Measurements from ENCODE around the gene VTN.

The VTN gene

GRCh38 chr17:28344435-28344901 lies 25.6 kb downstream of the VTN start:
- Histone ChIP-seq H3K27me3 (ENCODE audit: control insufficient read depth, insufficient read depth, low read length) (no peaks in the 10 kb centered on the region), H3K4me2 (ENCODE audit: low read length) (no peak overlapping the region), H3K4me1 (peaks cover 20% of the 10 kb centered on the region), H3K27ac (no peak overlapping the region), H2AFZ (no peak overlapping the region), H3K36me3 (ENCODE audit: control insufficient read depth, insufficient read depth, low read length) (no peaks in the 10 kb centered on the region), H3K79me2 (no peaks in the 10 kb centered on the region), H3K9me3 (ENCODE audit: control insufficient read depth, low read length) (no peaks in the 10 kb centered on the region), H3K9ac (no peak overlapping the region), H3K4me3 (ENCODE audit: low read depth, low read length) (no peak overlapping the region)
- TF ChIP-seq CTCF (IDR thresholded peaks at IDR 0.05), result no peak

GRCh38 chr17:28344011-28344410 lies 26.1 kb downstream of the VTN start:
- no peak for TF ChIP-seq CTCF (IDR thresholded peaks at IDR 0.05)
- H3K36me3 ChIP-seq (ENCODE audit: control insufficient read depth, insufficient read depth, low read length), result no peaks in the 10 kb centered on the region
- peaks cover 20% of the 10 kb centered on the region for H3K4me1 ChIP-seq
- H2AFZ ChIP-seq, result no peak overlapping the region
- no peaks in the 10 kb centered on the region for H3K9me3 ChIP-seq (ENCODE audit: control insufficient read depth, low read length)
- no peaks in the 10 kb centered on the region for H3K27me3 ChIP-seq (ENCODE audit: control insufficient read depth, insufficient read depth, low read length)
- no peak overlapping the region for H3K27ac ChIP-seq
- no peak overlapping the region for H3K4me2 ChIP-seq (ENCODE audit: low read length)
- no peaks in the 10 kb centered on the region for H3K79me2 ChIP-seq
- no peak overlapping the region for H3K9ac ChIP-seq
- H3K4me3 ChIP-seq (ENCODE audit: low read depth, low read length), result no peak overlapping the region

GRCh38 chr17:28343491-28343932 lies 26.6 kb downstream of the VTN start:
- no peak overlapping the region for H3K4me2 ChIP-seq (ENCODE audit: low read length)
- H3K27ac ChIP-seq, result no peak overlapping the region
- no peak overlapping the region for H3K9ac ChIP-seq
- no peaks in the 10 kb centered on the region for H3K36me3 ChIP-seq (ENCODE audit: control insufficient read depth, insufficient read depth, low read length)
- no peak for TF ChIP-seq CTCF (IDR thresholded peaks at IDR 0.05)
- no peaks in the 10 kb centered on the region for H3K27me3 ChIP-seq (ENCODE audit: control insufficient read depth, insufficient read depth, low read length)
- H3K9me3 ChIP-seq (ENCODE audit: control insufficient read depth, low read length), result no peaks in the 10 kb centered on the region
- H3K4me3 ChIP-seq (ENCODE audit: low read depth, low read length), result no peak overlapping the region
- H2AFZ ChIP-seq, result no peak overlapping the region
- peaks cover 20% of the 10 kb centered on the region for H3K4me1 ChIP-seq
- H3K79me2 ChIP-seq, result peaks cover 2% of the 10 kb centered on the region

- no peak overlapping the region for H2AFZ ChIP-seq
- no peaks in the 10 kb centered on the region for H3K36me3 ChIP-seq (ENCODE audit: control insufficient read depth, insufficient read depth, low read length)
- H3K9me3 ChIP-seq (ENCODE audit: control insufficient read depth, low read length), result no peaks in the 10 kb centered on the region
- TF ChIP-seq CTCF (IDR thresholded peaks at IDR 0.05), result no peak
- H3K4me3 ChIP-seq (ENCODE audit: low read depth, low read length), result no peak overlapping the region
- H3K79me2 ChIP-seq, result peaks cover 3% of the 10 kb centered on the region
- H3K4me1 ChIP-seq, result peaks cover 20% of the 10 kb centered on the region
- no peak overlapping the region for H3K4me2 ChIP-seq (ENCODE audit: low read length)
- H3K9ac ChIP-seq, result no peak overlapping the region
- H3K27ac ChIP-seq, result no peak overlapping the region
- H3K27me3 ChIP-seq (ENCODE audit: control insufficient read depth, insufficient read depth, low read length), result no peaks in the 10 kb centered on the region
Measured at GRCh38 chr17:28342313-28342712, 27.8 kb downstream of the VTN start.

- Histone ChIP-seq H3K9me3 (ENCODE audit: control insufficient read depth, low read length) (no peaks in the 10 kb centered on the region), H3K4me1 (peaks cover 14% of the 10 kb centered on the region), H3K36me3 (ENCODE audit: control insufficient read depth, insufficient read depth, low read length) (no peaks in the 10 kb centered on the region), H3K79me2 (peaks cover 11% of the 10 kb centered on the region), H3K27me3 (ENCODE audit: control insufficient read depth, insufficient read depth, low read length) (no peaks in the 10 kb centered on the region), H2AFZ (no peak overlapping the region), H3K27ac (no peak overlapping the region), H3K9ac (no peak overlapping the region), H3K4me2 (ENCODE audit: low read length) (no peak overlapping the region), H3K4me3 (ENCODE audit: low read depth, low read length) (no peak overlapping the region)
- no peak for TF ChIP-seq CTCF (IDR thresholded peaks at IDR 0.05)
Measured at GRCh38 chr17:28341516-28341915, 28.6 kb downstream of the VTN start.
